HEK293T (cell line): Measurements from ENCODE around the gene CCPG1.

Experiments used
- CTCF ChIA-PET: fragments of 350-600 bp; formaldehyde crosslinking; extraction: SDS; loops from one replicate; lab custom pipeline; 2021; ENCODE audit warnings: antibody characterized with exemption, inconsistent platforms; lab: Yijun Ruan, JAX
- POLR2A ChIA-PET: fragments of 350-600 bp; formaldehyde crosslinking; extraction: SDS; loops from one replicate; lab custom pipeline; 2020; ENCODE audit warnings: antibody characterized with exemption, inconsistent platforms; lab: Yijun Ruan, JAX
- DNase-seq: peaks from one replicate; pipeline ENCODE4 v3.0.0; 2012; ENCODE audit warnings: mixed read lengths; ENCODE audit errors: extremely low spot score
- ARNT ChIP-seq: fragments of 450-650 bp; IDR thresholded peaks from 2 replicates; pipeline ENCODE4 v1.6.1; 2017; ENCODE audit warnings: mild to moderate bottlenecking
- BHLHE40 ChIP-seq: fragments of 450-650 bp; IDR thresholded peaks from 2 replicates; pipeline ENCODE4 v1.6.1; 2016; ENCODE audit warnings: mild to moderate bottlenecking, moderate library complexity, borderline replicate concordance
- CTBP1 ChIP-seq: fragments of 450-650 bp; IDR thresholded peaks from 2 replicates; pipeline ENCODE4 v1.6.1; 2016; ENCODE audit warnings: borderline replicate concordance
- ELF4 ChIP-seq: fragments of 450-650 bp; IDR thresholded peaks from 2 replicates; pipeline ENCODE4 v1.6.1; 2017; ENCODE audit warnings: antibody characterized with exemption
- FOXA1 ChIP-seq: fragments of 450-650 bp; IDR thresholded peaks from 2 replicates; pipeline ENCODE4 v1.6.1; 2016; ENCODE audit warnings: mild to moderate bottlenecking
- FOXK2 ChIP-seq: fragments of 450-650 bp; IDR thresholded peaks from 2 replicates; pipeline ENCODE4 v1.6.1; 2016; ENCODE audit warnings: mild to moderate bottlenecking
- FOXM1 ChIP-seq: fragments of 450-650 bp; IDR thresholded peaks from 2 replicates; pipeline ENCODE4 v1.6.1; 2017; ENCODE audit warnings: mild to moderate bottlenecking, borderline replicate concordance
- HDGF ChIP-seq: fragments of 450-650 bp; IDR thresholded peaks from 2 replicates; pipeline ENCODE4 v1.6.1; 2017; ENCODE audit warnings: antibody characterized with exemption, borderline replicate concordance
- L3MBTL2 ChIP-seq: fragments of 450-650 bp; conservative IDR thresholded peaks from 2 replicates; pipeline ENCODE4 v1.6.1; 2016; ENCODE audit warnings: mild to moderate bottlenecking
- LEF1 ChIP-seq: fragments of 450-650 bp; IDR thresholded peaks from 2 replicates; pipeline ENCODE4 v1.6.1; 2017; ENCODE audit warnings: mild to moderate bottlenecking, borderline replicate concordance
- NFRKB ChIP-seq: fragments of 450-650 bp; IDR thresholded peaks from 2 replicates; pipeline ENCODE4 v1.6.1; 2016; ENCODE audit warnings: mild to moderate bottlenecking, moderate library complexity
- SP1 ChIP-seq: fragments of 450-650 bp; IDR thresholded peaks from 2 replicates; pipeline ENCODE4 v1.6.1; 2017
- SUZ12 ChIP-seq: fragments of 450-650 bp; IDR thresholded peaks from 2 replicates; pipeline ENCODE4 v1.6.1; 2016; ENCODE audit warnings: mild to moderate bottlenecking
- TARDBP ChIP-seq: fragments of 450-650 bp; IDR thresholded peaks from 2 replicates; pipeline ENCODE4 v1.6.1; 2016
- ZNF384 ChIP-seq: fragments of 450-650 bp; IDR thresholded peaks from 2 replicates; pipeline ENCODE4 v1.6.1; 2016
- TF ChIP-seq, protein P1 (sequence below): fragments of 450-650 bp; IDR thresholded peaks from 2 replicates; pipeline ENCODE4 v1.6.1; 2016

Gene CCPG1

GRCh38 chr15:55337160-55337559 lies 71.0 kb downstream of the CCPG1 start:
- POLR2A ChIA-PET: no interaction called here
- TF ChIP-seq BHLHE40 (no peak), ARNT (no peak)
- no peak for DNase-seq
- CTCF ChIA-PET: no interaction called here

- no peak for DNase-seq
- POLR2A ChIA-PET: no interaction called here
- no peak for TF ChIP-seq CTBP1
- TF ChIP-seq L3MBTL2: no peak
- no peak for TF ChIP-seq TARDBP
- TF ChIP-seq FOXK2: no peak
- TF ChIP-seq LEF1: no peak
- TF ChIP-seq, protein P1, sequence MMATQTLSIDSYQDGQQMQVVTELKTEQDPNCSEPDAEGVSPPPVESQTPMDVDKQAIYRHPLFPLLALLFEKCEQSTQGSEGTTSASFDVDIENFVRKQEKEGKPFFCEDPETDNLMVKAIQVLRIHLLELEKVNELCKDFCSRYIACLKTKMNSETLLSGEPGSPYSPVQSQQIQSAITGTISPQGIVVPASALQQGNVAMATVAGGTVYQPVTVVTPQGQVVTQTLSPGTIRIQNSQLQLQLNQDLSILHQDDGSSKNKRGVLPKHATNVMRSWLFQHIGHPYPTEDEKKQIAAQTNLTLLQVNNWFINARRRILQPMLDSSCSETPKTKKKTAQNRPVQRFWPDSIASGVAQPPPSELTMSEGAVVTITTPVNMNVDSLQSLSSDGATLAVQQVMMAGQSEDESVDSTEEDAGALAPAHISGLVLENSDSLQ: no peak
- no peak for TF ChIP-seq BHLHE40
- no peak for TF ChIP-seq SUZ12
- TF ChIP-seq ELF4: no peak
- TF ChIP-seq HDGF: no peak
- no peak for TF ChIP-seq FOXA1
- TF ChIP-seq ZNF384: no peak
- CTCF ChIA-PET: no interaction called here
These were observed 73.2 kb downstream of the CCPG1 start for GRCh38 chr15:55334997-55335396.

DNA sequence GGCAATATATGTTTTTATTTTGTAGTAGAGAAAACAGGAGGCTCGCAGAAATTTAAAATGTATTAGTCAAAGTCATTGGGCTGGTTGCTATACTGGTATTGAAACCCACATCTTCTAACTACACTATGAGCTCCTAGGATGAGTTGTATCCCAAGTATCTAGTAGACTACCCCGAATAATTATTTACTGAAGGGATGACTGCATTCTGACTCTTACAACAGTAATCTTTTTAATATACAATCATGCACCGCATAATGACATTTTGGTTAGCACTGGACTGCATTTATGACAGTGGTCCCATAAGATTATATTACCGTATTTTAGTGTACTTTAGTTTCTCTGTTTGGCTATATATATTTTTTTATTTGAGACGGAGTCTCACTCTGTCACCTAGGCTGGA lies 73.8 kb downstream of the CCPG1 start:
- TF ChIP-seq LEF1 (no peak), FOXK2 (no peak), HDGF (no peak), NFRKB (no peak), ELF4 (no peak), SUZ12 (no peak), ARNT (no peak), ZNF384 (no peak), FOXA1 (no peak), BHLHE40 (no peak), TARDBP (no peak), FOXM1 (no peak), CTBP1 (no peak), SP1 (no peak), L3MBTL2 (no peak)
- TF ChIP-seq, protein P1: no peak
- ChIA-PET POLR2A (no interaction called here), CTCF (no interaction called here)
- no peak for DNase-seq

DNA sequence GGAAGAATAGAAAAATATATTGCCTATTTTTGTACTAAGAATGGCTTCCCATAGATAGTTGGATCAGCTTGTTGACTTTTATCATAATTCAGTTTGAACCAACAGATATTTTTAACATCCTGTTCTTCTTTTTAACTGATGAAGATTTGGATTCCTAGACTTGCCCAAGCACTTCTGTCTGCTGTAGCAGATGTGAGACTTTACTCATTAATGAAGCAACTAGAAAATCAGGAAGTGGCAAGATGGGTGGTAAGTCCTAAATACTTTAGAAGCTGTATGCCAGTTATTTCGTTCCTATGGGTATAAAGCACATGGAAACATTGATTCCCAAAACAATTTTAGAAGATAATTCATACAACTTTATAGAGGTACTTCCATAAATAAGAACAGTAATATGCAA lies 80.8 kb downstream of the CCPG1 start:
- no peak for TF ChIP-seq ELF4
- no peak for TF ChIP-seq FOXM1
- TF ChIP-seq SP1: no peak
- TF ChIP-seq FOXK2: no peak
- no peak for TF ChIP-seq HDGF
- TF ChIP-seq, protein P1: no peak
- TF ChIP-seq BHLHE40: no peak
- TF ChIP-seq SUZ12: no peak

DNA sequence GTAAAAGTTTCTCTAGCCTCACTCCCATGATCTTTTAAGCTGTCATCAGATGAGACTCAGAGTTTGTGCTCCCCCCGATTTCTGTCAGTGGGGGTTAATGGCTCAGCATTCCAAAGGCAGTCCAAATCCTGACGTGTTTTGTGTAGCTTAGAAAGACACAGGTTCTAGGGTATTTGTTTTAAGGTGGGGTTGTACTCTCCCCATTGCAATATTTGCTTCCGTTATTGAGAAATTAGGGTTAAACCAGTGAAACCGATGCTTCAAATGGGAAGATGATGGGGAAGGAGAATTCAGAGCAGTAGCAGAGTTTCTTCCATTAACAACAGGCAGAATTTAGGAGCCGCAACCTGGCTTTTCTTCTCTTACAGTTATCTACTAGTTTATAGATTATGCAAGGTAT lies 85.7 kb downstream of the CCPG1 start:
- POLR2A ChIA-PET: no interaction called here
- no peak for DNase-seq
- TF ChIP-seq, protein P1: no peak
- no peak for TF ChIP-seq NFRKB
- CTCF ChIA-PET: no interaction called here

More for the DNA sequence above, 80.8 kb downstream of the CCPG1 start:
- DNase-seq: no peak
- ChIA-PET POLR2A (interaction anchor here (1.5 kb wide), 1 partner anchor 8 kb away, joined by 4 read pairs; the partner anchor contains the start of genes PIGB and PIGBOS1), CTCF (no interaction called here)

DNA sequence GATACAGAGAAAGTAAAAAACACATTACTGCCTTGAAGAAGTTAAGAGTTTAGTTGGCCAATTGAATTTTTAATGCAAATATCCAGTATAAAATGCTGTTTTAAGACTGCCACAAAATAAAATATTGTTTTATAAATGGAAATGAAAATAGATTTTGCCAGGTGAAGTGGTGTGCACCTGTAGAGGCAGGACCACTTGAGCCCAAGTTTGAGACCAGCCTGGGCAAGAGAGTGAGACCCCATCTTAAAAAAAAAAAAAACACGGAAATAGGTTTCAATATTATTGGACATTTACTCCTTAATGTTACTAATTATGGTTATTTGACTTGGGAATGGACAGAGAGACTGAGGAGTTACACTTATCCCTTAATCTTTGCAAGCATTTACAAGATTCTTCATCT lies 87.2 kb downstream of the CCPG1 start:
- TF ChIP-seq LEF1 (no peak), SP1 (no peak), ZNF384 (no peak), FOXA1 (no peak), SUZ12 (no peak), TARDBP (no peak), L3MBTL2 (no peak), NFRKB (no peak), FOXM1 (no peak)
- TF ChIP-seq, protein P1: no peak
- ChIA-PET POLR2A (no interaction called here), CTCF (no interaction called here)
- no peak for DNase-seq

DNA sequence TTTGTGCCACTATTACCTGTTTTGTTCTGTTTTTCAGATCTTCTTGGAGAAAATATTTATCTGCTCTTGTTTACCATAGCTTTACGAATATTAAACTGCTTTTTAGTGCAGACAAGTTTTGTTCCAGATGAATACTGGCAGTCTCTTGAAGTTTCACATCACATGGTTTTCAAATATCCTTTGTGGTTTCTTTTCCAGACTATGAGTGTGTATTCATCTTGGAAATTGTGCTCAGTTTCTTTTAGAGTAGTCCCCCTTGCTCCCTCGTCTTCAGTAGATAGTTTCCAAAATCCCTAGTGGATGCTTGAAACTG lies 88.0 kb downstream of the CCPG1 start:
- POLR2A ChIA-PET: no interaction called here
- CTCF ChIA-PET: no interaction called here
- no peak for DNase-seq
- TF ChIP-seq ELF4 (no peak), L3MBTL2 (no peak)
